HCT116 (cell line): ENCODE data around the gene TMEM198. TPM values are rescaled to one million over a fixed set of nuclear protein-coding genes. Genes with fewer than 3 reads are reported as not detected.

Experiments used
- ATAC-seq: fragments of 200-7000 bp; cut with Tn5 transposase; 2 replicates; pipeline ENCODE4 v1.9.1; 2020; ENCODE audit warnings: mild to moderate bottlenecking, moderate library complexity
- BruUV-seq: library from RNA; stranded (reverse); fragments of 400-500 nt; replicated peaks from 2 replicates; lab custom pipeline; 2021; lab: Mats Ljungman, UMichigan
- CTCF ChIA-PET: fragments of 300-600 bp; sonication (Branson Sonifier 250); formaldehyde crosslinking; loops from one replicate; lab custom pipeline; 2021; ENCODE audit warnings: antibody characterized with exemption; lab: Charles Lee
- POLR2A ChIA-PET: fragments of 300-600, 350-600 bp; sonication (Branson Sonifier 250); formaldehyde crosslinking; loops from one replicate; lab custom pipeline; 2021; ENCODE audit warnings: antibody characterized with exemption; lab: Charles Lee
- RAD21 ChIA-PET, 2 experiments: fragments of 300-600 bp; sonication (Branson Sonifier 250); formaldehyde crosslinking; loops; one replicate each; lab custom pipeline; 2023; ENCODE audit warnings: low total read pairs in 2 of 2; ENCODE audit not compliant: uncharacterized antibody in 2 of 2, unreplicated experiment in 2 of 2, low non-redundant PET in 1 of 2; lab: Charles Lee
- DNase-seq: peaks from one replicate; pipeline ENCODE4 v3.0.0-alpha.2; 2010; ENCODE audit warnings: low read depth, low spot score
- H2AFZ ChIP-seq: fragments of 200-600 bp; shearing (Covaris generic), sonication (generic); 2 replicates; pipeline ENCODE4 v1.6.1; 2017; ENCODE audit warnings: low read depth, mixed run types, mixed read lengths, antibody characterized with exemption, low read length; ENCODE audit not compliant: poor library complexity, severe bottlenecking
- H3K27ac ChIP-seq: 2 replicates; pipeline ENCODE4 v1.5.1; 2012; ENCODE audit warnings: low read depth, low read length
- H3K27me3 ChIP-seq: fragments of 200-600 bp; sonication (generic); 2 replicates; pipeline ENCODE4 v1.6.1; 2016; ENCODE audit warnings: mixed run types, low read length, mixed read lengths; ENCODE audit not compliant: insufficient read depth
- H3K36me3 ChIP-seq, 2 experiments: fragments of 200-500 bp in 1 of 2; fragments of 200-600 bp in 1 of 2; sonication (Bioruptor generic) in 1 of 2; sonication (generic) in 1 of 2; 2 replicates each; pipeline versions ENCODE4 v1.5.1 to v1.6.1; 2014 to 2016; ENCODE audit warnings: low read length in 2 of 2, inconsistent platforms in 1 of 2, mixed read lengths in 1 of 2, mixed run types in 1 of 2; ENCODE audit not compliant: insufficient read depth in 2 of 2, control insufficient read depth in 1 of 2
- H3K4me1 ChIP-seq, 2 experiments: fragments of 200-600 bp in 1 of 2; sonication (generic) in 1 of 2; 2 replicates each; pipeline versions ENCODE4 v1.5.1 to v1.6.1; 2012 to 2017; ENCODE audit warnings: low read length in 2 of 2, inconsistent platforms in 1 of 2, mild to moderate bottlenecking in 1 of 2, mixed read lengths in 1 of 2, mixed run types in 1 of 2, moderate library complexity in 1 of 2; ENCODE audit not compliant: insufficient read depth in 2 of 2, control insufficient read depth in 1 of 2
- H3K4me2 ChIP-seq: fragments of 200-600 bp; sonication (generic); 2 replicates; pipeline ENCODE4 v1.6.1; 2017; ENCODE audit warnings: mixed run types, low read length, mixed read lengths
- H3K4me3 ChIP-seq, 2 experiments: fragments of 200-600 bp in 1 of 2; sonication (generic) in 1 of 2; replicated peaks in 1 of 2; 2 replicates each; pipeline ENCODE4 v1.5.1; 2011 to 2016; ENCODE audit warnings: low read length in 2 of 2, control low read depth in 1 of 2, low read depth in 1 of 2, mild to moderate bottlenecking in 1 of 2, mixed read lengths in 1 of 2, mixed run types in 1 of 2
- H3K79me2 ChIP-seq: fragments of 200-600 bp; sonication (generic); 2 replicates; pipeline ENCODE4 v1.6.1; 2017; ENCODE audit warnings: mild to moderate bottlenecking, mixed run types, low read length, moderate library complexity, mixed read lengths; ENCODE audit not compliant: insufficient read depth
- H3K9ac ChIP-seq: fragments of 200-600 bp; sonication (generic); 2 replicates; pipeline ENCODE4 v1.6.1; 2016; ENCODE audit warnings: low read length, mixed read lengths
- H3K9me2 ChIP-seq: fragments of 200-600 bp; sonication (generic), shearing (Covaris generic); 2 replicates; pipeline ENCODE4 v1.6.1; 2017; ENCODE audit warnings: mixed run types, mild to moderate bottlenecking, moderate library complexity; ENCODE audit not compliant: insufficient read depth
- H3K9me3 ChIP-seq, 2 experiments: fragments of 200-500 bp in 1 of 2; fragments of 200-600 bp in 1 of 2; sonication (Bioruptor generic) in 1 of 2; sonication (generic) in 1 of 2; 2 replicates each; pipeline ENCODE4 v1.6.1; 2014 to 2017; ENCODE audit warnings: low read length in 2 of 2, mixed read lengths in 2 of 2, inconsistent platforms in 1 of 2, low read depth in 1 of 2, mild to moderate bottlenecking in 1 of 2, mixed run types in 1 of 2, moderate library complexity in 1 of 2; ENCODE audit not compliant: control insufficient read depth in 1 of 2, insufficient read depth in 1 of 2
- H4K20me1 ChIP-seq: fragments of 200-600 bp; sonication (generic), shearing (Covaris generic); 2 replicates; pipeline ENCODE4 v1.6.1; 2017; ENCODE audit warnings: mixed run types, mild to moderate bottlenecking, moderate library complexity; ENCODE audit not compliant: insufficient read depth
- ATF3 ChIP-seq: IDR thresholded peaks from 2 replicates; pipeline ENCODE4 v1.6.1; 2012
- EGR1 ChIP-seq: IDR thresholded peaks from 2 replicates; pipeline ENCODE4 v1.6.1; 2012; ENCODE audit warnings: low read depth
- ELF1 ChIP-seq: IDR thresholded peaks from 2 replicates; pipeline ENCODE4 v1.6.1; 2012; ENCODE audit warnings: low read depth, borderline replicate concordance
- EZH2 ChIP-seq: fragments of 200-600 bp; sonication (generic); IDR thresholded peaks from 2 replicates; pipeline ENCODE4 v1.6.1; 2017; ENCODE audit warnings: antibody characterized with exemption, mixed run types
- EZH2phosphoT487 ChIP-seq: fragments of 200-600 bp; IDR thresholded peaks from 2 replicates; pipeline ENCODE4 v1.6.1; 2018; ENCODE audit warnings: antibody characterized with exemption, borderline replicate concordance
- FOSL1 ChIP-seq: IDR thresholded peaks from 2 replicates; pipeline ENCODE4 v1.6.1; 2012; ENCODE audit warnings: low read depth
- JUND ChIP-seq: IDR thresholded peaks from 2 replicates; pipeline ENCODE4 v1.6.1; 2012
- POLR2A ChIP-seq: IDR thresholded peaks from 2 replicates; pipeline ENCODE4 v1.7.0; 2011; ENCODE audit warnings: borderline replicate concordance; ENCODE audit not compliant: insufficient read depth, insufficient read length; ENCODE audit errors: extremely low read depth
- POLR2AphosphoS5 ChIP-seq: IDR thresholded peaks from 2 replicates; pipeline ENCODE4 v1.6.1; 2011; ENCODE audit warnings: mild to moderate bottlenecking, low read depth, low read length, moderate library complexity
- RAD21 ChIP-seq: IDR thresholded peaks from 2 replicates; pipeline ENCODE4 v1.6.1; 2012; ENCODE audit warnings: low read depth, mild to moderate bottlenecking
- SP1 ChIP-seq: IDR thresholded peaks from 2 replicates; pipeline ENCODE4 v1.6.1; 2012; ENCODE audit warnings: low read depth
- SRF ChIP-seq: IDR thresholded peaks from 2 replicates; pipeline ENCODE4 v1.6.1; 2012; ENCODE audit warnings: low read depth
- TCF7L2 ChIP-seq: IDR thresholded peaks from 2 replicates; pipeline ENCODE4 v1.7.0; 2011; ENCODE audit warnings: borderline replicate concordance, inconsistent platforms; ENCODE audit not compliant: insufficient read depth, insufficient read length; ENCODE audit errors: extremely low read depth
- YY1 ChIP-seq: IDR thresholded peaks from 2 replicates; pipeline ENCODE4 v1.6.1; 2011; ENCODE audit warnings: low read length, low read depth, moderate library complexity, mild to moderate bottlenecking; ENCODE audit not compliant: insufficient replicate concordance; ENCODE audit errors: extremely low read depth
- ZFX ChIP-seq: fragments of 450-650 bp; IDR thresholded peaks from 2 replicates; pipeline ENCODE4 v1.6.1; 2017
- ZNF274 ChIP-seq: fragments of 200-500 bp; sonication (Bioruptor generic); IDR thresholded peaks from 2 replicates; pipeline ENCODE4 v1.6.1; 2014; ENCODE audit warnings: mild to moderate bottlenecking, low read depth, low read length, inconsistent platforms
- intact Hi-C: fragments of 100-400 bp; cut with micrococcal nuclease; formaldehyde crosslinking; loops from 2 replicates; pipeline ENCODE4 v1.10.0; 2022
- total RNA-seq: library from RNA; stranded (reverse); gene quantifications from one replicate; pipeline ENCODE4 v1.2.1, GENCODE V29; 2021; ENCODE audit not compliant: unreplicated experiment
- TF ChIP-seq, protein P1 (sequence below), 3 experiments: fragments of 200-600 bp in 1 of 3; sonication (generic) in 1 of 3; IDR thresholded peaks in 2 of 3; conservative IDR thresholded peaks in 1 of 3; 2 replicates each; pipeline ENCODE4 v1.5.1; 2012 to 2017; ENCODE audit warnings: low read depth in 2 of 3, low read length in 2 of 3, antibody characterized with exemption in 1 of 3, borderline replicate concordance in 1 of 3, control low read depth in 1 of 3, mild to moderate bottlenecking in 1 of 3, mixed read lengths in 1 of 3, mixed run types in 1 of 3, moderate library complexity in 1 of 3; ENCODE audit not compliant: insufficient read depth in 1 of 3
- TF ChIP-seq, protein P2 (sequence below): IDR thresholded peaks from 2 replicates; pipeline ENCODE4 v1.6.1; 2011; ENCODE audit warnings: mild to moderate bottlenecking, low read length, moderate library complexity; ENCODE audit not compliant: insufficient replicate concordance; ENCODE audit errors: extremely low read depth
- TF ChIP-seq, protein P3 (sequence below): IDR thresholded peaks from 2 replicates; pipeline ENCODE4 v1.6.1; 2012
- TF ChIP-seq, protein P4 (sequence below): IDR thresholded peaks from 2 replicates; pipeline ENCODE4 v1.6.1; 2012; ENCODE audit warnings: low read depth

The TMEM198 gene
- total RNA-seq, 1 experiment from 2014 or later = 2.1 TPM

DNA sequence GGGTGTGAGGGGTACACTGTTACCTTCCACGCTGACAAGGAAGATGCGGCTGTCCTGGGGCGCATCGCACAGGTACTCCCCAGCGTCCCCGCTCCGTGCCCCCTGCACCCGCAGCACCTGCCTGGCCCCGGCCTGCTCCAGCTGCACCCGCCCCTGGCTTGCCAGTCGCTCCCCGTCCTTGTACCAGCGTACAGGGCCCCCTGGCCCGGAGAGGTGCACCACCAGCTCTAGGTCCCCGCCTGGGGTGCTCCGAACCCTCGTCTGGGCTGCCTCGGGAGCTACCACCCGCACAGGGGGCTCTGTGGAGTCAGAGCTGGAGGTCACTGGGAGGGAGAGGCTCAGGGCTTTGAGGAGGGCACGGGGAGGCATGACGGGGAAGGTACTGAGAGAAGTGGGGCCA, 13.5 kb downstream of the TMEM198 start:
- Histone ChIP-seq H3K4me2 (no peak overlapping the region), H3K27ac (no peak overlapping the region), H3K4me1 (peaks cover 0 to 10% of the 10 kb centered on the region in 2 experiments; a peak in 1 of 4 replicates), H3K9me2 (no peaks in the 10 kb centered on the region), H4K20me1 (no peaks in the 10 kb centered on the region), H2AFZ (no peak overlapping the region), H3K9ac (no peak overlapping the region), H3K9me3 (no peaks in the 10 kb centered on the region), H3K4me3 (no peak overlapping the region), H3K27me3 (no peaks in the 10 kb centered on the region), H3K79me2 (no peaks in the 10 kb centered on the region), H3K36me3 (no peaks in the 10 kb centered on the region)
- ChIA-PET RAD21 (no interaction called here), POLR2A (no interaction called here), CTCF (no interaction called here)
- no peak for ATAC-seq
- BruUV-seq = no TSS peak
- intact Hi-C loops = no loop called here
- DNase-seq = no peak
- TF ChIP-seq, protein P1, sequence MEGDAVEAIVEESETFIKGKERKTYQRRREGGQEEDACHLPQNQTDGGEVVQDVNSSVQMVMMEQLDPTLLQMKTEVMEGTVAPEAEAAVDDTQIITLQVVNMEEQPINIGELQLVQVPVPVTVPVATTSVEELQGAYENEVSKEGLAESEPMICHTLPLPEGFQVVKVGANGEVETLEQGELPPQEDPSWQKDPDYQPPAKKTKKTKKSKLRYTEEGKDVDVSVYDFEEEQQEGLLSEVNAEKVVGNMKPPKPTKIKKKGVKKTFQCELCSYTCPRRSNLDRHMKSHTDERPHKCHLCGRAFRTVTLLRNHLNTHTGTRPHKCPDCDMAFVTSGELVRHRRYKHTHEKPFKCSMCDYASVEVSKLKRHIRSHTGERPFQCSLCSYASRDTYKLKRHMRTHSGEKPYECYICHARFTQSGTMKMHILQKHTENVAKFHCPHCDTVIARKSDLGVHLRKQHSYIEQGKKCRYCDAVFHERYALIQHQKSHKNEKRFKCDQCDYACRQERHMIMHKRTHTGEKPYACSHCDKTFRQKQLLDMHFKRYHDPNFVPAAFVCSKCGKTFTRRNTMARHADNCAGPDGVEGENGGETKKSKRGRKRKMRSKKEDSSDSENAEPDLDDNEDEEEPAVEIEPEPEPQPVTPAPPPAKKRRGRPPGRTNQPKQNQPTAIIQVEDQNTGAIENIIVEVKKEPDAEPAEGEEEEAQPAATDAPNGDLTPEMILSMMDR (IDR thresholded peaks at IDR 0.05 in 2 of 3, conservative IDR thresholded peaks at IDR 0.05 in 1 of 3; ENCODE audit: borderline replicate concordance in 1 of 3, insufficient read depth in 1 of 3, low read depth in 2 of 3, low read length in 2 of 3) = no peak
- TF ChIP-seq ZFX = no peak
- TF ChIP-seq SRF = no peak
- TF ChIP-seq, protein P2, sequence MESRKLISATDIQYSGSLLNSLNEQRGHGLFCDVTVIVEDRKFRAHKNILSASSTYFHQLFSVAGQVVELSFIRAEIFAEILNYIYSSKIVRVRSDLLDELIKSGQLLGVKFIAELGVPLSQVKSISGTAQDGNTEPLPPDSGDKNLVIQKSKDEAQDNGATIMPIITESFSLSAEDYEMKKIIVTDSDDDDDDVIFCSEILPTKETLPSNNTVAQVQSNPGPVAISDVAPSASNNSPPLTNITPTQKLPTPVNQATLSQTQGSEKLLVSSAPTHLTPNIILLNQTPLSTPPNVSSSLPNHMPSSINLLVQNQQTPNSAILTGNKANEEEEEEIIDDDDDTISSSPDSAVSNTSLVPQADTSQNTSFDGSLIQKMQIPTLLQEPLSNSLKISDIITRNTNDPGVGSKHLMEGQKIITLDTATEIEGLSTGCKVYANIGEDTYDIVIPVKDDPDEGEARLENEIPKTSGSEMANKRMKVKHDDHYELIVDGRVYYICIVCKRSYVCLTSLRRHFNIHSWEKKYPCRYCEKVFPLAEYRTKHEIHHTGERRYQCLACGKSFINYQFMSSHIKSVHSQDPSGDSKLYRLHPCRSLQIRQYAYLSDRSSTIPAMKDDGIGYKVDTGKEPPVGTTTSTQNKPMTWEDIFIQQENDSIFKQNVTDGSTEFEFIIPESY = no peak
- TF ChIP-seq, protein P3, sequence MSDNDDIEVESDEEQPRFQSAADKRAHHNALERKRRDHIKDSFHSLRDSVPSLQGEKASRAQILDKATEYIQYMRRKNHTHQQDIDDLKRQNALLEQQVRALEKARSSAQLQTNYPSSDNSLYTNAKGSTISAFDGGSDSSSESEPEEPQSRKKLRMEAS = no peak
- TF ChIP-seq EZH2 = no peak
- TF ChIP-seq YY1 = no peak
- no peak for TF ChIP-seq SP1
- no peak for TF ChIP-seq EGR1
- TF ChIP-seq ELF1 = no peak
- no peak for TF ChIP-seq FOSL1
- no peak for TF ChIP-seq JUND
- TF ChIP-seq, protein P4, sequence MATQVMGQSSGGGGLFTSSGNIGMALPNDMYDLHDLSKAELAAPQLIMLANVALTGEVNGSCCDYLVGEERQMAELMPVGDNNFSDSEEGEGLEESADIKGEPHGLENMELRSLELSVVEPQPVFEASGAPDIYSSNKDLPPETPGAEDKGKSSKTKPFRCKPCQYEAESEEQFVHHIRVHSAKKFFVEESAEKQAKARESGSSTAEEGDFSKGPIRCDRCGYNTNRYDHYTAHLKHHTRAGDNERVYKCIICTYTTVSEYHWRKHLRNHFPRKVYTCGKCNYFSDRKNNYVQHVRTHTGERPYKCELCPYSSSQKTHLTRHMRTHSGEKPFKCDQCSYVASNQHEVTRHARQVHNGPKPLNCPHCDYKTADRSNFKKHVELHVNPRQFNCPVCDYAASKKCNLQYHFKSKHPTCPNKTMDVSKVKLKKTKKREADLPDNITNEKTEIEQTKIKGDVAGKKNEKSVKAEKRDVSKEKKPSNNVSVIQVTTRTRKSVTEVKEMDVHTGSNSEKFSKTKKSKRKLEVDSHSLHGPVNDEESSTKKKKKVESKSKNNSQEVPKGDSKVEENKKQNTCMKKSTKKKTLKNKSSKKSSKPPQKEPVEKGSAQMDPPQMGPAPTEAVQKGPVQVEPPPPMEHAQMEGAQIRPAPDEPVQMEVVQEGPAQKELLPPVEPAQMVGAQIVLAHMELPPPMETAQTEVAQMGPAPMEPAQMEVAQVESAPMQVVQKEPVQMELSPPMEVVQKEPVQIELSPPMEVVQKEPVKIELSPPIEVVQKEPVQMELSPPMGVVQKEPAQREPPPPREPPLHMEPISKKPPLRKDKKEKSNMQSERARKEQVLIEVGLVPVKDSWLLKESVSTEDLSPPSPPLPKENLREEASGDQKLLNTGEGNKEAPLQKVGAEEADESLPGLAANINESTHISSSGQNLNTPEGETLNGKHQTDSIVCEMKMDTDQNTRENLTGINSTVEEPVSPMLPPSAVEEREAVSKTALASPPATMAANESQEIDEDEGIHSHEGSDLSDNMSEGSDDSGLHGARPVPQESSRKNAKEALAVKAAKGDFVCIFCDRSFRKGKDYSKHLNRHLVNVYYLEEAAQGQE = no peak
- no peak for TF ChIP-seq EZH2phosphoT487
- TF ChIP-seq ATF3 = no peak
- no peak for TF ChIP-seq POLR2A
- no peak for TF ChIP-seq RAD21
- TF ChIP-seq TCF7L2 = no peak
- TF ChIP-seq POLR2AphosphoS5 = no peak
- TF ChIP-seq ZNF274 = no peak
